ENCODE data around the gene LRIF1. TPM values are rescaled to one million over a fixed set of nuclear protein-coding genes. Genes with fewer than 3 reads are reported as not detected.
A peak's percentile ranks its signal among the peaks of the same experiment; 100 is the strongest.

LRIF1 gene
- total and polyA plus RNA-seq, 10 of the 15 experiments (the other 5 are each of a cell fraction or from before 2014, with no cell fraction given) = 9.7 to 20.3 (median 15.8) TPM

DNA sequence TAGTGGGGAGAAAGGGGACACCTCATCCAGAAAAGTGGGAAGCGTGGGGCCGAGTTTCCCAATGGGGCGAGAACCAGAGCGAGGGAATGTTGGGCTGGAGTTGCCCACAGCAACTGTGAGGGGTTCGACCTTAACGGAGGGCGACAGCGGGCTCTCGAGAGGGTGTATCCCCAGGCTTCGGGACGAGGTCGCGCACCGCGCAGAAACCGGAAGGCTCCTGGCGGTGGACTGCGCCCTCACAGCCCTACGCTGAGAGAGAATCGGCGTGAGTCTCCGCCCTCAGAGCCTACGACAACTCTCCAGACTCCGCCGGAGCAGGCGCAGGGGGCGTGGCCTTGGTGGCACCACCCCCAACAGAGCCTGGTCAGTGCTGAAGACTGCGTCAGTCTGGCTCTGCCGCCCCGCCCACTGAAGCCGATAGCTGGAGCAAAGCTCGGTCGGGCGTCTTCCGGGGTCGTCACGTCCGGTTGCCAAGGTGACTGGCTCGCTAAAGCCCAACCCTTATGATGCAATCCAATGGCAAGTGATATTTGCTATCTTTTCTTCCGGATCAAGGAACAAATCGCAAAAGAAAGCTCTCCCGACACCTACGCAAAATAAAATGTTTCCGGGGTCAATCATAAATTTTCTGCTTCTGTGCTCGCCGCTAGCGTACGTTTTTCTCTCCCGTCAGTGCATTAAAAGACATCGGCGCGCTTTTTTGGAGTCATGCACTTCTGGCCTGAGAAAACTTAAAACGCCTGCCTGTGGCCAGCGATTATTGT lies at the start of gene LRIF1 (continued):
- peak; percentile 20; the same call in 1 of the 2 replicates for TF ChIP-seq ZBTB11 (CRISPR knock-in tag; IDR thresholded peaks at IDR 0.05)

DNA sequence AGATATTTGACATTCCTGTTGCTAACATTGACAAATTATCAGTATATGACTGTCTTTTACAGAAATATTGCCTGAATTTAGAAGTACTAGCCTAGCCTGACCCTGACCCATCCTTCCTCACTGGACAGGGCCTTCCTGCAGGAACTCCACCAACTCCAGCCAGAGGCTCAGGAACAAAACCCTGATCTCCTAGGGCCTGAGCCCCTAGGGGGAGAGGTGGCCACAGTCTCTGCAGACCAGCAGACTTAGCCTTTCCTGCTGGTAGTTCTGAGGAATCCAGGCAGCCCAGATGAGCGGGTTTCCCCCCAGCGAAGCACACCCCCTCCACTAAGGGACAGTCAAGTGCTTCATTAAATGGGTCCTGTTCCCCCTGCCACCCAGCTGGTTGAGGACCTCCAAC lies 44.3 kb upstream of the LRIF1 start:
- in situ Hi-C loops (cut with MboI) (no loop called here), intact Hi-C loops (cut with micrococcal nuclease; ENCODE audit: unreplicated experiment) (no loop called here)
- no peak for DNase-seq (ENCODE audit: low read depth, low spot score)
- RAD21 ChIA-PET (ENCODE audit: unreplicated experiment) = no interaction called here
- ATAC-seq = no peak
- no peaks in the 10 kb centered on the region for H3K27me3 ChIP-seq (replicated peaks in 1 of 2; ENCODE audit: control insufficient read depth in 2 of 2, insufficient read depth in 2 of 2, low read length in 1 of 2)
- FAIRE-seq = no peak
- H3K4me1 ChIP-seq (ENCODE audit: control insufficient read depth, insufficient read depth, low read length) = no peaks in the 10 kb centered on the region
- BruUV-seq (replicated peaks) = no TSS peak
- 0% methylated on average over 2 of the region's 2 CpGs for WGBS (ENCODE audit: insufficient coverage, insufficient replicate concordance, low lambda C conversion rate, missing lambda C conversion rate)
- no peaks in the 10 kb centered on the region for H3K36me3 ChIP-seq (ENCODE audit: control insufficient read depth in 2 of 2, insufficient read depth in 2 of 2, low read length in 1 of 2)
- H3K79me2 ChIP-seq (ENCODE audit: control insufficient read depth, insufficient read depth, low read length) = no peaks in the 10 kb centered on the region
- H3K9me3 ChIP-seq (replicated peaks; ENCODE audit: control insufficient read depth, insufficient read depth, low read length) = peaks cover 2% of the 10 kb centered on the region; the same call in 2 of the 3 replicates
- SMC1A ChIA-PET (ENCODE audit: uncharacterized antibody, unreplicated experiment) = no interaction called here
- H2AFZ ChIP-seq (ENCODE audit: control insufficient read depth, low read depth, low read length) = no peak overlapping the region
- H3K27ac ChIP-seq (ENCODE audit: control insufficient read depth, insufficient read depth) = no peak overlapping the region
- POLR2A ChIA-PET = no interaction called here
- no peak overlapping the region for H3K9ac ChIP-seq (ENCODE audit: control insufficient read depth, insufficient read depth, low read length)
- no peaks in the 10 kb centered on the region for H4K20me1 ChIP-seq (ENCODE audit: control insufficient read depth, insufficient read depth)
- H3K4me2 ChIP-seq (ENCODE audit: control insufficient read depth, insufficient read depth) = no peak overlapping the region
- CTCF ChIA-PET = interaction anchor here (0.9 kb wide), 1 partner anchor 15 kb away, joined by 3 read pairs; no protein-coding TSS in a partner anchor
- H3K4me3 ChIP-seq = no peak overlapping the region
- TF ChIP-seq, protein P1, sequence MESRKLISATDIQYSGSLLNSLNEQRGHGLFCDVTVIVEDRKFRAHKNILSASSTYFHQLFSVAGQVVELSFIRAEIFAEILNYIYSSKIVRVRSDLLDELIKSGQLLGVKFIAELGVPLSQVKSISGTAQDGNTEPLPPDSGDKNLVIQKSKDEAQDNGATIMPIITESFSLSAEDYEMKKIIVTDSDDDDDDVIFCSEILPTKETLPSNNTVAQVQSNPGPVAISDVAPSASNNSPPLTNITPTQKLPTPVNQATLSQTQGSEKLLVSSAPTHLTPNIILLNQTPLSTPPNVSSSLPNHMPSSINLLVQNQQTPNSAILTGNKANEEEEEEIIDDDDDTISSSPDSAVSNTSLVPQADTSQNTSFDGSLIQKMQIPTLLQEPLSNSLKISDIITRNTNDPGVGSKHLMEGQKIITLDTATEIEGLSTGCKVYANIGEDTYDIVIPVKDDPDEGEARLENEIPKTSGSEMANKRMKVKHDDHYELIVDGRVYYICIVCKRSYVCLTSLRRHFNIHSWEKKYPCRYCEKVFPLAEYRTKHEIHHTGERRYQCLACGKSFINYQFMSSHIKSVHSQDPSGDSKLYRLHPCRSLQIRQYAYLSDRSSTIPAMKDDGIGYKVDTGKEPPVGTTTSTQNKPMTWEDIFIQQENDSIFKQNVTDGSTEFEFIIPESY (IDR thresholded peaks at IDR 0.05) = no peak
- no peak for TF ChIP-seq SP1 (IDR thresholded peaks at IDR 0.05; ENCODE audit: low read depth, low read length)
- no peak for TF ChIP-seq POLR2A (IDR thresholded peaks at IDR 0.05; ENCODE audit: low read depth, low read length)
- no peak for TF ChIP-seq GABPA (IDR thresholded peaks at IDR 0.05; ENCODE audit: low read depth)
- TF ChIP-seq, protein P2, sequence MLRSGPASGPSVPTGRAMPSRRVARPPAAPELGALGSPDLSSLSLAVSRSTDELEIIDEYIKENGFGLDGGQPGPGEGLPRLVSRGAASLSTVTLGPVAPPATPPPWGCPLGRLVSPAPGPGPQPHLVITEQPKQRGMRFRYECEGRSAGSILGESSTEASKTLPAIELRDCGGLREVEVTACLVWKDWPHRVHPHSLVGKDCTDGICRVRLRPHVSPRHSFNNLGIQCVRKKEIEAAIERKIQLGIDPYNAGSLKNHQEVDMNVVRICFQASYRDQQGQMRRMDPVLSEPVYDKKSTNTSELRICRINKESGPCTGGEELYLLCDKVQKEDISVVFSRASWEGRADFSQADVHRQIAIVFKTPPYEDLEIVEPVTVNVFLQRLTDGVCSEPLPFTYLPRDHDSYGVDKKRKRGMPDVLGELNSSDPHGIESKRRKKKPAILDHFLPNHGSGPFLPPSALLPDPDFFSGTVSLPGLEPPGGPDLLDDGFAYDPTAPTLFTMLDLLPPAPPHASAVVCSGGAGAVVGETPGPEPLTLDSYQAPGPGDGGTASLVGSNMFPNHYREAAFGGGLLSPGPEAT (IDR thresholded peaks at IDR 0.05; ENCODE audit: low read depth) = no peak
- TF ChIP-seq SUZ12 (IDR thresholded peaks at IDR 0.05; ENCODE audit: unreplicated experiment) = no peak
- no peak for TF ChIP-seq RB1 (IDR thresholded peaks at IDR 0.05; ENCODE audit: borderline replicate concordance)
- no peak for TF ChIP-seq CBFB (IDR thresholded peaks at IDR 0.05; ENCODE audit: low read depth)
- no peak for TF ChIP-seq ZNF274 (IDR thresholded peaks at IDR 0.05; ENCODE audit: insufficient read depth, insufficient read length)
- TF ChIP-seq MEF2B (IDR thresholded peaks at IDR 0.05; ENCODE audit: partially characterized antibody, poor library complexity, severe bottlenecking) = no peak
- TF ChIP-seq TCF3 (IDR thresholded peaks at IDR 0.05; ENCODE audit: borderline replicate concordance, insufficient read depth, low read depth, low read length) = no peak
- no peak for TF ChIP-seq PAX8 (IDR thresholded peaks at IDR 0.05)
- TF ChIP-seq ZNF24 (IDR thresholded peaks at IDR 0.05) = no peak
- TF ChIP-seq CBX3 (IDR thresholded peaks at IDR 0.05; ENCODE audit: borderline replicate concordance, low read depth) = no peak

Data from GM12878 (cell line).